ENCODE results near the gene CCDC39.

The CCDC39 gene

GRCh38 chr3:180601688-180602666, 77.3 kb downstream of the CCDC39 start, which contains the start of gene TTC14 (continued):
- TF ChIP-seq GLIS1 (tag by site-specific recombination; IDR thresholded peaks at IDR 0.05) (peak; percentile 39; the same call in 1 of the 2 replicates), SETDB1 (IDR thresholded peaks at IDR 0.05; ENCODE audit: insufficient read length, low read length) (peak; percentile 76), ZEB2 (tag by site-specific recombination; IDR thresholded peaks at IDR 0.05) (peak; percentile 49; the same call in 1 of the 2 replicates), ZBTB11 (tag by site-specific recombination; conservative IDR thresholded peaks at IDR 0.05; ENCODE audit: low read depth) (peak; percentile 98), ZNF112 (tag by site-specific recombination; IDR thresholded peaks at IDR 0.05) (no peak), OVOL3 (tag by site-specific recombination; IDR thresholded peaks at IDR 0.05) (no peak), GFI1B (tag by site-specific recombination; IDR thresholded peaks at IDR 0.05) (no peak), ZNF18 (tag by site-specific recombination; IDR thresholded peaks at IDR 0.05) (no peak), ZNF350 (tag by site-specific recombination; IDR thresholded peaks at IDR 0.05) (no peak), ZNF302 (tag by site-specific recombination; IDR thresholded peaks at IDR 0.05; ENCODE audit: low read depth) (no peak), INSM2 (tag by site-specific recombination; IDR thresholded peaks at IDR 0.05) (no peak), ZNF184 (tag by site-specific recombination; IDR thresholded peaks at IDR 0.05) (no peak), ZNF791 (tag by site-specific recombination; IDR thresholded peaks at IDR 0.05) (no peak), PBX3 (CRISPR knock-in tag; IDR thresholded peaks at IDR 0.05) (0 out of 2 replicates have a peak, but pooled peaks have one; percentile 3), CTCF (tag by site-specific recombination; IDR thresholded peaks at IDR 0.05) (peak; percentile 52; the same call in 1 of the 2 replicates), ZNF558 (tag by site-specific recombination; IDR thresholded peaks at IDR 0.05) (0 out of 2 replicates have a peak, but pooled peaks have one; percentile 17), REPIN1 (tag by site-specific recombination; IDR thresholded peaks at IDR 0.05; ENCODE audit: low read depth) (0 out of 2 replicates have a peak, but pooled peaks have one; percentile 29), PRDM10 (tag by site-specific recombination; IDR thresholded peaks at IDR 0.05) (peak; percentile 63), ZNF2 (tag by site-specific recombination; IDR thresholded peaks at IDR 0.05) (peak; percentile 66; the same call in 1 of the 2 replicates), ZBTB26 (tag by site-specific recombination; optimal IDR thresholded peaks at IDR 0.05) (peak; percentile 59)

All from HEK293 (cell line).